Activated CD4-positive, alpha-beta T cell treated with anti-CD3 and anti-CD28 coated beads, Interleukin-2, amount 50 U/mL, for 4 hours (primary cell): ENCODE measurements around the gene GLCCI1.

ENCODE experiments used
- DNase-seq, 2 experiments: peaks; one replicate each; pipeline ENCODE4 v3.0.0-alpha.2; 2020

The GLCCI1 gene

GRCh38 chr7:7968544-7969305, at the start of gene GLCCI1:
GLCCI1 (plus strand) TSS chr7:7968796; CDS start chr7:7969351, 555 bp downstream.
- peak; percentile 96 for DNase-seq

- DNase-seq: no peak
Measured at GRCh38 chr7:7919449-7919945, 49.1 kb upstream of the GLCCI1 start.

- no peak for DNase-seq
Measured at GRCh38 chr7:7920056-7920455, 48.5 kb upstream of the GLCCI1 start.

- no peak for DNase-seq
Measured at GRCh38 chr7:7920481-7920880, 48.1 kb upstream of the GLCCI1 start.

- DNase-seq: no peak
Measured at GRCh38 chr7:7921830-7922229, 46.8 kb upstream of the GLCCI1 start.

GRCh38 chr7:7922684-7923385, 45.8 kb upstream of the GLCCI1 start:
- DNase-seq: no peak

- no peak for DNase-seq
Measured at GRCh38 chr7:7923818-7924217, 44.8 kb upstream of the GLCCI1 start.

- no peak for DNase-seq
Measured at GRCh38 chr7:7924303-7924702, 44.3 kb upstream of the GLCCI1 start.

GRCh38 chr7:7931626-7932025, 37.0 kb upstream of the GLCCI1 start:
- DNase-seq: no peak

GRCh38 chr7:7932553-7932952, 36.0 kb upstream of the GLCCI1 start:
- no peak for DNase-seq

GRCh38 chr7:7933915-7934526, 34.6 kb upstream of the GLCCI1 start:
- no peak for DNase-seq

GRCh38 chr7:7934945-7935344, 33.7 kb upstream of the GLCCI1 start:
- DNase-seq: no peak

GRCh38 chr7:7938471-7938870, 30.1 kb upstream of the GLCCI1 start:
- DNase-seq: no peak

GRCh38 chr7:7943951-7944350, 24.6 kb upstream of the GLCCI1 start:
- no peak for DNase-seq

GRCh38 chr7:7944619-7945282, 23.8 kb upstream of the GLCCI1 start:
- peak; percentile 15 to 19 for DNase-seq

GRCh38 chr7:7946486-7946885, 22.1 kb upstream of the GLCCI1 start:
- DNase-seq: no peak

- DNase-seq: no peak
Measured at GRCh38 chr7:7948232-7948631, 20.4 kb upstream of the GLCCI1 start.

GRCh38 chr7:7953806-7954205, 14.8 kb upstream of the GLCCI1 start:
- DNase-seq: no peak

- no peak for DNase-seq
Measured at GRCh38 chr7:7956531-7957128, 12.0 kb upstream of the GLCCI1 start.

GRCh38 chr7:7957513-7957912, 11.1 kb upstream of the GLCCI1 start:
- no peak for DNase-seq

GRCh38 chr7:7959979-7960670, 8.5 kb upstream of the GLCCI1 start:
- DNase-seq: no peak

- no peak for DNase-seq
Measured at GRCh38 chr7:7962851-7963250, 5.7 kb upstream of the GLCCI1 start.
